GM12892 (cell line): ENCODE results near the gene EDA.

Experiments
- DNase-seq: peaks from one replicate; pipeline ENCODE4 v3.0.0; 2011; ENCODE audit not compliant: insufficient read length
- FAIRE-seq: peaks from 2 replicates; lab custom pipeline; 2011; peaks lifted over from hg19 to GRCh38; lab: Jason Lieb, UNC
- POLR2A ChIP-seq: IDR thresholded peaks from 2 replicates; pipeline ENCODE4 v1.6.1; 2011; ENCODE audit warnings: low read depth, low read length, control low read depth
- POLR2AphosphoS5 ChIP-seq: IDR thresholded peaks from 2 replicates; pipeline ENCODE4 v1.6.1; 2011; ENCODE audit warnings: low read depth, low read length, control low read depth
- TAF1 ChIP-seq: IDR thresholded peaks from 2 replicates; pipeline ENCODE4 v1.6.1; 2011; ENCODE audit warnings: low read depth, mild to moderate bottlenecking, control low read depth, low read length, borderline replicate concordance

The EDA gene

GRCh38 chrX:70038515-70038914 is 422.6 kb downstream of the EDA start:
- no peak for FAIRE-seq
- TF ChIP-seq POLR2AphosphoS5 (no peak), TAF1 (no peak), POLR2A (no peak)
- no peak for DNase-seq

DNA sequence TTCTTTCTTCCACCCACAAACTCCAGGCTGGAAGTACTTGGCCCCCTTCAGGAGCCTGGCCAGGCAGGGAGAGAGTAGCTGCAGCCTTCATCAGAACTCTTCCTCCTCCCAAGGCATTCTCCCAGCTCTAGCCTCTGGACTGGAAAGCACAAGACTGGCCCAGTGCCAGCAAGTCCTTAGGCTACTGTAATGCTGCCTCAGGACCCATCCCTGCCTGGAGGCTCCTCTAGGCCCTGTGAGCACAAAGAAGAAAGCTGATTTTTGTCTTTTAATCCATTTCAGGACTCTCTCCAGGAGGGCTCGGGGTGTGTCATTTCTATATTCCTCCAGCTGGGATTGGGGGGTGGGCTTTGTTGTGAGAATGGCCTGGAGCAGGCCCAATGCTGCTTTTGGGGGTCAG is 423.0 kb downstream of the EDA start:
- no peak for DNase-seq
- no peak for FAIRE-seq
- TF ChIP-seq POLR2AphosphoS5 = no peak
- TF ChIP-seq TAF1 = no peak
- no peak for TF ChIP-seq POLR2A

GRCh38 chrX:70039758-70040157 is 423.8 kb downstream of the EDA start:
- no peak for DNase-seq
- TF ChIP-seq POLR2A (no peak), TAF1 (no peak), POLR2AphosphoS5 (no peak)
- no peak for FAIRE-seq

DNA sequence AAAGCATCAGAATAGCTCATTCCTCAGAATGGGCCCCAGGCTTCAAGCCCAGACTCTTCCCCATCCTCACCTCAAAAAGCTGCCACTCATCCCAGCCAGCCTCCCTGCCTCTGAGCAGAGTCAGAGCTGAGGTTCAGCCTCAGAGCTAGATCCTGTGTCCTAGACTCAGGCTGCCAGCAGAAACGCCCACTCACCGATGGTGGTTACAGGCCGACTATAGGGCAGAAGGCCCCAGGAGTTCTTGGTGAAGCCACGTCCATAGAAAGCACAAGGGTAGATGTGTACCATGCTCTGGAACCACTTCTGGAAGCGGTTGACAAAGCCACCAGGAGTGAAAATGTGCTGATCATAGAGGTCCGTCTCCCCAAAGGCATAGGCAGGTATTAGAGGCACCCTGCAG is 426.1 kb downstream of the EDA start:
- FAIRE-seq = no peak
- TF ChIP-seq TAF1 = no peak
- no peak for TF ChIP-seq POLR2A
- no peak for TF ChIP-seq POLR2AphosphoS5
- no peak for DNase-seq

- TF ChIP-seq POLR2A = no peak
- TF ChIP-seq TAF1 = no peak
- TF ChIP-seq POLR2AphosphoS5 = no peak
- no peak for FAIRE-seq
- no peak for DNase-seq
Measured at GRCh38 chrX:70042399-70043371, 426.8 kb downstream of the EDA start.

DNA sequence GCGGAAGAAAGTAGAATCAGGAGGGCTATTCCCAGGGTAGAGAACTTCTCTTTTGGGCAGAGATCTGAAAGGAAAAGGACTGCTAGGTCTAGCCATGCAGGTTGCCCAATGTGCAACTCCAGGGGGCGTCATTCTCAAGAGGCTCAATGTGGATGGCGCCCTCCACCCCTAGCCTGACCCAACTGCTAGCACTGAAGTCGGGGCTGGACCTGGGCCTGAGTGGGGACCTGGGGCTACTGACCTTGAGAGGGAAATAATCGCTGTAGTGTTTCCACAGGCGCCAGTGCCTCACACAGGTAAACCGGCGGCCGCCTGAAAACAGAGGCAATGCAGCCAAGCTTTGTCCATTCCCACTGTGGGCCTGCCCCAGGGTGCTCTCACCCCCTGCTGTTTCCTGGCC is 427.8 kb downstream of the EDA start:
- FAIRE-seq = no peak
- TF ChIP-seq POLR2AphosphoS5 (no peak), POLR2A (no peak), TAF1 (no peak)
- DNase-seq = no peak

DNA sequence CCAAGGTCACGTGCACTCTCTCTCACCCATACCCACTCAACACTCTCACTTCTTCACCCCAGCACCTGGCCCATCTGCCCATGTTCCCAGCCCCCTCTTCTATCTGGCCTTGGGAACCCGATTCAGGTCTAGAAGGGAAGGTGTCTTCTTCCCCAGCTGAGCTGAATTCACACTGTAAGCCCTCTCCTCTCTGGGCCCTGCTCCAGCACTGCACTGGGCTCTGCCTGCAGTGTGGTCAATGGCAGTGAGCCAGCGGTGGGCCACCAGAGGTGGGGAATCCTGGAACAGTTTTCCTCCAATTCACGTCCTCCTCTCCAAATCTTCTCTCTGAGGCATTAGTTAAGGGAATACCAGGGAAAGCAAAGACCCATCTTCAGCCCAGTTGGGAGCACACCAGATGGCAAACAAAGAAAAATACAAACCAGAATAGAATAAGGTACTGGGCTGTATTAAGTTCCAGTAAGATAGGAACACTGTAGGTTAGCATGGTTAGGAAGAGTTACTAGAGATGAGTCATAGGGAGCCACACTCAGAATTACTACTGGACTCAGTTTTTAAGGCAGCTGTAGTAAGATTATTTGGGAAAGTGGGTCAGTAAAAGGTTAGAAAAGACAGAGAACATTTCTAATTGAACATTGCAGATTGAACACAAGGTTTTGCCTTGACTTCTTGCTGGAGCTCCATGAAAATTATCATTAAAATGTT is 428.8 kb downstream of the EDA start:
- FAIRE-seq = no peak

DNA sequence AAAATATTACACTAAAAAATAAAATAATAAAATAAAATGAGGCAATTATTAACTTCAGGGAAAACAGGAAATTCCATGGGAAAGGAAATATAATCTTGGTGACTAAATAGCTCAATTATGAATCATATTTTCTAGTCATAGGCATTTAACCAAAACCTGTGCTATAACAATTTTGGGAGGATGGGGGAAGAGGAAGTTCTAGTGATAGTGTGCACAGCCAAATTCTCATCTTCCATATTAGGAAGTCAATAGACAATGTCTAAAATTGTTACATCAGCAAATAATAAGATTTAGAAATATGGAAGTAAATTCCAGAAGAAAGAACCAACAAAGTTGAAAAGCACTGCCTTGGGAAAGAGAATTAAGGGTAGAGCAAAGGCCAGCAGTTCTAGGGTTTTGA is 431.1 kb downstream of the EDA start:
- FAIRE-seq (no peak), DNase-seq (no peak)
- TF ChIP-seq TAF1 (no peak), POLR2A (no peak), POLR2AphosphoS5 (no peak)

More for the DNA sequence above, 428.8 kb downstream of the EDA start:
- no peak for DNase-seq
- TF ChIP-seq POLR2AphosphoS5 (no peak), TAF1 (no peak), POLR2A (no peak)

- DNase-seq (no peak), FAIRE-seq (no peak)
- TF ChIP-seq POLR2A (no peak), POLR2AphosphoS5 (no peak), TAF1 (no peak)
Measured at GRCh38 chrX:70049406-70049805, 433.5 kb downstream of the EDA start.

DNA sequence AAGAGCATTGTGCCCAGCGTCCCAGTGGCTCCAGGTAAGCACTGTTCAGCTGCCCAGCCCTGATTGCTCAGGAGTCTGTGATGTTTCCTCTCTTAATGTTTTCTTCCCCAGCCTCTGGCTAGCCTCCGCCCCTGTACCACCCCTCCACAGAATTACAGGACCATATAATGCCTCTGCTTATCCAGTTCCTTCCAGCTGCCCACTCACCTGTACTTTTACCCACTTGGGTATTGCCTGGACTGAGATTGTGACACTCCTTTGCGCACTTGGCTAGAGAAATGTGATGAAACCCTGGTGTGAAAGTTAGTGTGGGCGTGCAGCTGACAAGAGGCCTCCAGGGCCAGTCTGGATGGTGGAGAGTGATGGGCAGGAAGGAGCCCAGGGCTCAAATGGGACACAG is 434.0 kb downstream of the EDA start, which contains the start of gene AWAT2:
Gene AWAT2 (minus strand): TSS at position 14 of the 400 bp plus-strand sequence. CDS start 6 bp downstream, at position 8.
- no peak for TF ChIP-seq POLR2AphosphoS5
- no peak for TF ChIP-seq POLR2A
- no peak for TF ChIP-seq TAF1
- no peak for FAIRE-seq
- no peak for DNase-seq

- FAIRE-seq (no peak), DNase-seq (no peak)
- TF ChIP-seq TAF1 = no peak
- TF ChIP-seq POLR2A = no peak
- no peak for TF ChIP-seq POLR2AphosphoS5
Measured at GRCh38 chrX:70052895-70053615, 437.1 kb downstream of the EDA start.
